ENCODE data around the gene JADE3.
A peak's percentile ranks its signal among the peaks of the same experiment; 100 is the strongest.

DNA sequence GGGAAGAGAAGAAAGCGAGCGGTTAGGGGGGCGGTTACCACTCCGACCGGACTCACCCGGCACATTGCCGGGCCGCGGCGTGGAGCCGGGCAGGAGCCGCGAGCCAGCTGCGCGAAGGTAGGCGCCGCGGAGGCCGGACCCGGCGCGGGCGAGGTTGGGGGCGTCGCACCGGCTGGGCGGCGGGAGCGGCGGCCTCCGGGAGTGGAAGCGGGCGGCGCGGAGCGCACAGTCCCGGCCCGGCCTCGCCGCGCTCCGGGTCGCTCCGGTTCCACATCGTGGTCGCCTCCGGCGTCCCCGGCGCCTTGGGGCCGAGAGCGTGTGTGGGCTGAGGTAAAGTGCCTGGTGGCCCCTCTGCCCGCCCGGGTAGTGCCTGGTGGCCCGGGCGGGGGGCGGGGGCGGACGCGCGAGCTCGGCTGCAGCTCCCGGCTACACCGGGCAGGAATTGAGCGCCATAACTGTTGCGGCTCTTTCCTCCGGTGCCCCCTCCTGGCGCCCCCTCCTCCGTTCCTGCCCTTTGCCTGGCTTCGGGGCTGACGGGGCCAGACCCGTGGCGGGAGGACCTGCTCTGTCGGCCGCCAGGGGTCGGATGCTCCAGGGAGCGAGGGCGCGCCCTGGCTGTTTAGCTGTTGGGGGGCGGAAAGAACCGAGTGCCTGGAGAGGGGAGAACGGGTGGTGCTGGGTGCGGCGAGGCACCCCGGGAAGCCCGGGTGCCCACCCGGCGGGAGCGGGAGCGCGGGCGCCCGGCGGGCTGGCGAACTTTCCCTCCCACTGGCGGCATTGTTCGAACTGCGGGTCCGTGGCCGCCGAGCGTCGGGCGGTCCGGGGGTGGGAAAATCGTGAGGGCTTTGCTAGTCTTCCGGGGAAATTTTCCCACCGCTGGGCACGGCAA is 626 bp downstream of the JADE3 start:
- TF ChIP-seq, protein P1, sequence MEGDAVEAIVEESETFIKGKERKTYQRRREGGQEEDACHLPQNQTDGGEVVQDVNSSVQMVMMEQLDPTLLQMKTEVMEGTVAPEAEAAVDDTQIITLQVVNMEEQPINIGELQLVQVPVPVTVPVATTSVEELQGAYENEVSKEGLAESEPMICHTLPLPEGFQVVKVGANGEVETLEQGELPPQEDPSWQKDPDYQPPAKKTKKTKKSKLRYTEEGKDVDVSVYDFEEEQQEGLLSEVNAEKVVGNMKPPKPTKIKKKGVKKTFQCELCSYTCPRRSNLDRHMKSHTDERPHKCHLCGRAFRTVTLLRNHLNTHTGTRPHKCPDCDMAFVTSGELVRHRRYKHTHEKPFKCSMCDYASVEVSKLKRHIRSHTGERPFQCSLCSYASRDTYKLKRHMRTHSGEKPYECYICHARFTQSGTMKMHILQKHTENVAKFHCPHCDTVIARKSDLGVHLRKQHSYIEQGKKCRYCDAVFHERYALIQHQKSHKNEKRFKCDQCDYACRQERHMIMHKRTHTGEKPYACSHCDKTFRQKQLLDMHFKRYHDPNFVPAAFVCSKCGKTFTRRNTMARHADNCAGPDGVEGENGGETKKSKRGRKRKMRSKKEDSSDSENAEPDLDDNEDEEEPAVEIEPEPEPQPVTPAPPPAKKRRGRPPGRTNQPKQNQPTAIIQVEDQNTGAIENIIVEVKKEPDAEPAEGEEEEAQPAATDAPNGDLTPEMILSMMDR (IDR thresholded peaks at IDR 0.05; ENCODE audit: low read length): peak; percentile 55
- no peak for TF ChIP-seq EZH2phosphoT487 (IDR thresholded peaks at IDR 0.05; ENCODE audit: low read length)
- TF ChIP-seq EZH2 (optimal IDR thresholded peaks at IDR 0.05; ENCODE audit: low read depth, low read length): no peak

Data from MM.1S (cell line).